GM10248 (cell line): ENCODE data around the gene ST6GALNAC2.
"Not testable (repeated sequence)": the region's sequence is repeated elsewhere in the genome, so short reads cannot be mapped to it uniquely, and the experiment has no call there.

ENCODE experiments used
- CTCF ChIA-PET: fragments of 300-600 bp; sonication (Branson Sonifier 250); formaldehyde crosslinking; extraction: SDS; loops from one replicate; lab custom pipeline; 2021; ENCODE audit warnings: antibody characterized with exemption; lab: Yijun Ruan, JAX
- POLR2A ChIA-PET: fragments of 350-650 bp; sonication (Branson Sonifier 250); formaldehyde crosslinking; extraction: SDS; loops from one replicate; lab custom pipeline; 2020; ENCODE audit warnings: antibody characterized with exemption; lab: Yijun Ruan, JAX
- DNase-seq: peaks from one replicate; pipeline ENCODE4 v3.0.0; 2012; ENCODE audit errors: extremely low spot score
- TF ChIP-seq, protein P1 (sequence below): IDR thresholded peaks from 2 replicates; pipeline ENCODE4 v1.5.1; 2012; ENCODE audit warnings: mild to moderate bottlenecking, low read depth; ENCODE audit errors: extremely low read depth, missing control alignments, control extremely low read depth

The ST6GALNAC2 gene

DNA sequence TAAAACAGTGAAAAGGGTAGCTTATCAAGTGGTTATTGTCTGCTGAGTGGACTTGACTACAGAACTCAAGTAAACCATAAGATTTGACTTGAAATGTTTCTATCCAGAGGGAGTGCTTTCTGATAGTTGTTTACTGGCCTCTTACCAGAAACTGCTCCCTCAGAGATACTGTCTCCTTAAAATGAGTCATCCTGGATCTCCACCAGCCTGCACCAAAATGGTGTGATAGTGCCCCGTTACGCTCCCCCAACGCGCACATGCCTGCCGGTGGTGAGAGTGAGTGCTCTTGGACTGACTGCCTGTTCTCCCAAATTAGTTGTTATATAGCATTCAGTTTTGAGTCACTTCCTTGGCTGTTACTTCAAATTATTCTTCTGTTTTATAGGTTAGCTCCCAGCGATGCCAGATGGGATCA is 22.9 kb downstream of the ST6GALNAC2 start:
- TF ChIP-seq, protein P1, sequence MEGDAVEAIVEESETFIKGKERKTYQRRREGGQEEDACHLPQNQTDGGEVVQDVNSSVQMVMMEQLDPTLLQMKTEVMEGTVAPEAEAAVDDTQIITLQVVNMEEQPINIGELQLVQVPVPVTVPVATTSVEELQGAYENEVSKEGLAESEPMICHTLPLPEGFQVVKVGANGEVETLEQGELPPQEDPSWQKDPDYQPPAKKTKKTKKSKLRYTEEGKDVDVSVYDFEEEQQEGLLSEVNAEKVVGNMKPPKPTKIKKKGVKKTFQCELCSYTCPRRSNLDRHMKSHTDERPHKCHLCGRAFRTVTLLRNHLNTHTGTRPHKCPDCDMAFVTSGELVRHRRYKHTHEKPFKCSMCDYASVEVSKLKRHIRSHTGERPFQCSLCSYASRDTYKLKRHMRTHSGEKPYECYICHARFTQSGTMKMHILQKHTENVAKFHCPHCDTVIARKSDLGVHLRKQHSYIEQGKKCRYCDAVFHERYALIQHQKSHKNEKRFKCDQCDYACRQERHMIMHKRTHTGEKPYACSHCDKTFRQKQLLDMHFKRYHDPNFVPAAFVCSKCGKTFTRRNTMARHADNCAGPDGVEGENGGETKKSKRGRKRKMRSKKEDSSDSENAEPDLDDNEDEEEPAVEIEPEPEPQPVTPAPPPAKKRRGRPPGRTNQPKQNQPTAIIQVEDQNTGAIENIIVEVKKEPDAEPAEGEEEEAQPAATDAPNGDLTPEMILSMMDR: no peak
- DNase-seq: no peak
- ChIA-PET CTCF (interaction anchor here (1.4 kb wide), 2 partner anchors 16 to 26 kb away, joined by 3 read pairs; no protein-coding TSS in a partner anchor), POLR2A (no interaction called here)

DNA sequence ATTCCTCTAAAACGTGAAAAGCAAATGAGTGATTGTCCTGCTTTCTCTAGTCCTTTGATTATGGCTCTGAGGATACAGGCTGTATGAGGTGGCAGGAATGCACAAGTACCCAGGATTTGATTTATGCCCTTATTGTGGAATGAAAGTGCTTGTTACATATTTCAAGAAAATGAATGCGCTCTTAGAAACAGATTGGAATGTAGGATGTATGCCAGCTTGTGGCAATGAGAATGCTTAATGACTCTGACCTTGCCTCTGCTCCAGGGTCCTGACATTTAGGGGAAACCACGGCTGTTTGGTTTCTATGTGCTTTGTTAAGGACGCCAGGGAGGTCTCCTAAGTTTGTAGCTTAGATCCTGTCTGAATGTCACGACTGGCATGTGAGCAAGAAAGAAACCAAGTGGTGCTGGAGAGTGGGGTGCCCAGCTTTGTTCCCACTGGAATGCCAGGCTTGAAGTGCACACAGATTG is 23.8 kb downstream of the ST6GALNAC2 start:
- TF ChIP-seq, protein P1: no peak
- POLR2A ChIA-PET: interaction anchor here (0.6 to 0.7 kb wide), 2 partner anchors 26 to 1217 kb away, joined by 3 to 4 read pairs; no protein-coding TSS in a partner anchor
- CTCF ChIA-PET: interaction anchor here (1.4 kb wide), 1 partner anchor 15 kb away, joined by 3 read pairs; no protein-coding TSS in a partner anchor
- no peak for DNase-seq

DNA sequence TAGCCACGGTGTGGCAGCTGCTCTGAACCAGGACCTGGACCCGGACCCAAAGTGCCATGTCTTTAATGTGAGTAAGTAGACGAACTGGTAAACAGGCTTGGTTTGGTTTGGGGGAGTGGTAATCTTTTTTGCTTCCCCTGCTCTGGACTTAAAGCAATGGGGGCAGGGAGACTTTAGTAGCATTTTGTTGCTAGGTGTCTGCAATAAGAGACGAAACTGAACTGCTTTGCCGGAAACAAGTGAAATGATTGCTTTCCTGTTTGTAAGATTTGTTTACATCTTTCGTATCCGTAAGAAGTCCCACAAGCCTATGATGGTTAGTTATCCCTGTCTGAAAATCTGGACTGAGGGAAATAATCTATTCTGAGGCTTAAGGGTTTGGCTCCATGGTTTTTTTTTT is 24.3 kb downstream of the ST6GALNAC2 start:
- POLR2A ChIA-PET: interaction anchor here (0.6 kb wide), 1 partner anchor 43 kb away, joined by 11 read pairs; no protein-coding TSS in a partner anchor
- no peak for DNase-seq
- TF ChIP-seq, protein P1: no peak
- CTCF ChIA-PET: interaction anchor here (1.3 to 1.5 kb wide), 3 partner anchors 10 to 33 kb away, joined by 3 read pairs; no protein-coding TSS in a partner anchor

DNA sequence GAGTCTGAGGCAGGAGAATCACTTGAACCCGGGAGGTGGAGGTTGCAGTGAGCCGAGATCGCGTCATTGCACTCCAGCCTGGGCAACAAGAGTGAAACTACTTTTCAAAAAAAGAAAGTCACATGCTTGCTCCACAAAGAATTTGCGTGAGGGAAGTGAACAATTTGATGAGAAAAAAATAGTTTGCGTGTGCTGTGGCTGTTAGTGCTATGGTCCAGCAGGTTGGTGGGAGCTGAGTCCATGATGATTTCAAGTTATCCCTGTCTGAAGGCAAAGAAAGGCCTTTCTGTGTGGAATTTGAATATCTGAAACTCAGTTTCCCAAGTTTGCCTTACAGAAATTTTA is 24.8 kb downstream of the ST6GALNAC2 start:
- ChIA-PET POLR2A (interaction anchor here (0.6 kb wide), 1 partner anchor 43 kb away, joined by 11 read pairs; no protein-coding TSS in a partner anchor), CTCF (interaction anchor here (0.8 to 5.7 kb wide), 7 partner anchors 9 to 176 kb away, joined by 3 to 60 read pairs (median 3); a partner anchor contains a TSS)
- TF ChIP-seq, protein P1: no peak

DNA sequence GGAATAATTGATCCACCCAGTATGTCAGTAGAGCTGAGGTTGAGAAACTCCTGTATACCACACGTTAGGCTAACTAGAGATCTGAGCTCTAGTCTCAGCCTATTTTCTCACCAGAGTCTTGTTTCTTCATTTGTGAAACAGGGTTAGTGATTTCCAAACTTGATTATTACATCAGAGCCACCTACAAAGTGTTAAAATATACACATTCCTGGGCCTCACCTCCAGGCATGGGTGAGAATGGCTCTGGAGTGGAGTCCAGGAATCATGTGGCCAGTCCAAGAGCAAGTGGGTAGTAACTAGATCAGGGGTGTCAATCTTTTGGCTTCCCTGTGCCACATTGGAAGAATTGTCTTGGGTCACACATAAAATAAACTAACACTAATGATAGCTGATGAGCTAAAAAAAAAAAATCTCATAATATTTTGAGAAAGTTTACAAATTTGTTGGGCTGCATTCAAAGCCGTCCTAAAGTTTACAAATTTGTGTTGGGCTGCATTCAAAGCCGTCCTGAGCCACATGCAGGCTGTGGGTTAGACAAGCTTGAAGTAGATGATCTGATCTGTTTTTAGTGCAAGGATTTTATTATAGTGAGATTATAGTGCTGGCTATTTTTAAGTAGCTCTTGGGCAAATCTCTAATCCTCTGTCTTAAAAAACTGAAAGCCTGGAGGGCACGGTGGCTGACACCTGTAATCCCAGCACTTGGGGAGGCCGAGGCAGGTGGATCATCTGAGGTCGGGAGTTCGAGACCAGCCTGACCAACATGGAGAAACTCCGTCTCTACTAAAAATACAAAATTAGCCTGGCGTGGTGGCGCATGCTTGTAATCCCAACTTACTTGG is 25.4 kb downstream of the ST6GALNAC2 start:
- TF ChIP-seq, protein P1: no peak
- no peak for DNase-seq
- POLR2A ChIA-PET: interaction anchor here (0.6 kb wide), 2 partner anchors 102 to 111 kb away, joined by 3 to 6 read pairs; no protein-coding TSS in a partner anchor
- CTCF ChIA-PET: interaction anchor here (0.8 to 5.7 kb wide), 10 partner anchors 9 to 175 kb away, joined by 3 to 60 read pairs (median 3); a partner anchor contains a TSS

More for the DNA sequence above, 24.8 kb downstream of the ST6GALNAC2 start:
- no peak for DNase-seq

DNA sequence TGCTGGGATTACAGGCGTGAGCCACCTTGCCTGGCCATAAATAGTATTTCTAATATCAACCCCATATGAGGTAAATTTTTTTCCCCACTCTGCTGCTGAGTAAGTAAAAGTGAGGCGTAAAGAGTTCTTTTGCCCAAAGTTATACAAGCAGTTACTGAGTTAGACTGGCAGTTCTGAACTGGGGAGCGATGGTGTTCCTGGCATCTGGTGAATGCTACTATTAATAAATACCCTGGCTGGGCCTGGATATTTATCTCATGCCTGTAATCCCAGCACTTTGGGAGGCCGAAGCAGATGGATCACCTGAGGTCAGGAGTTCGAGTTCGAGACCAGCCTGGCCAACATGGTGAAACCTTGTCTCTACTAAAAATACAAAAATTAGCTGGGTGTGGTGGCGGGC is 26.2 kb downstream of the ST6GALNAC2 start:
- POLR2A ChIA-PET: interaction anchor here (0.6 kb wide), 1 partner anchor 101 kb away, joined by 6 read pairs; no protein-coding TSS in a partner anchor

More for the DNA sequence above, 26.2 kb downstream of the ST6GALNAC2 start:
- CTCF ChIA-PET: interaction anchor here (1.5 to 5.7 kb wide), 8 partner anchors 10 to 174 kb away, joined by 3 to 60 read pairs (median 16); a partner anchor contains a TSS
- DNase-seq: not testable (repeated sequence)
